ENCODE measurements around the gene GRIP1. TPM values are rescaled to one million over a fixed set of nuclear protein-coding genes. Genes with fewer than 3 reads are reported as not detected.

Gene GRIP1
- total RNA-seq, 1 donor from 2014 or later: 4.2 TPM

DNA sequence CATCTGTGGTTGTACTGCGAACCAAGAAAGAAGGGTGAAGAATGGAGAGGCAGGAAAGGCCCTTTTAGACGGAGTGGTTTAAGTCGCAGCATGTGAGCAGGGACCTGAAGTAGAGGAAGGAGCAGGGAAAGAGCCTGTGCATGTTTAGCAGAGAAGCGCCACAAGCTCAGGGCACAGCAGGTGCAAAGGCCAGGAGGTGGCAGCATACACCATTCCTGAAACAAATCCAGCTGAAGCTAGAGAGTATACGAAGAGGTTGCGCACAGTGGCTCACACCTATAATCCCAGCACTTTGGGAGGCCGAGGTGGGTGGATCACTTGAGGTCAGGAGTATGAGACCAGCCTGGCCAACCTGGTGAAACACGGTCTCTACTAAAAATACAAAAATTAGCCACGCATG lies 326.7 kb downstream of the GRIP1 start:
- DNase-seq (ENCODE audit: extremely low spot score in 2 of 2): no peak
- intact Hi-C loops (cut with DNase I): no loop called here
- Histone ChIP-seq H3K4me1 (no peaks in the 10 kb centered on the region), H3K36me3 (no peaks in the 10 kb centered on the region), H3K4me3 (no peak overlapping the region), H3K27me3 (no peaks in the 10 kb centered on the region), H3K27ac (no peak overlapping the region), H3K9me3 (no peaks in the 10 kb centered on the region)
- TF ChIP-seq POLR2AphosphoS5 (IDR thresholded peaks at IDR 0.05; ENCODE audit: insufficient read depth in 1 of 2, low read depth in 1 of 2) (no peak), POLR2A (IDR thresholded peaks at IDR 0.05) (no peak)
- TF ChIP-seq, protein P1, sequence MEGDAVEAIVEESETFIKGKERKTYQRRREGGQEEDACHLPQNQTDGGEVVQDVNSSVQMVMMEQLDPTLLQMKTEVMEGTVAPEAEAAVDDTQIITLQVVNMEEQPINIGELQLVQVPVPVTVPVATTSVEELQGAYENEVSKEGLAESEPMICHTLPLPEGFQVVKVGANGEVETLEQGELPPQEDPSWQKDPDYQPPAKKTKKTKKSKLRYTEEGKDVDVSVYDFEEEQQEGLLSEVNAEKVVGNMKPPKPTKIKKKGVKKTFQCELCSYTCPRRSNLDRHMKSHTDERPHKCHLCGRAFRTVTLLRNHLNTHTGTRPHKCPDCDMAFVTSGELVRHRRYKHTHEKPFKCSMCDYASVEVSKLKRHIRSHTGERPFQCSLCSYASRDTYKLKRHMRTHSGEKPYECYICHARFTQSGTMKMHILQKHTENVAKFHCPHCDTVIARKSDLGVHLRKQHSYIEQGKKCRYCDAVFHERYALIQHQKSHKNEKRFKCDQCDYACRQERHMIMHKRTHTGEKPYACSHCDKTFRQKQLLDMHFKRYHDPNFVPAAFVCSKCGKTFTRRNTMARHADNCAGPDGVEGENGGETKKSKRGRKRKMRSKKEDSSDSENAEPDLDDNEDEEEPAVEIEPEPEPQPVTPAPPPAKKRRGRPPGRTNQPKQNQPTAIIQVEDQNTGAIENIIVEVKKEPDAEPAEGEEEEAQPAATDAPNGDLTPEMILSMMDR (IDR thresholded peaks at IDR 0.05): no peak

DNA sequence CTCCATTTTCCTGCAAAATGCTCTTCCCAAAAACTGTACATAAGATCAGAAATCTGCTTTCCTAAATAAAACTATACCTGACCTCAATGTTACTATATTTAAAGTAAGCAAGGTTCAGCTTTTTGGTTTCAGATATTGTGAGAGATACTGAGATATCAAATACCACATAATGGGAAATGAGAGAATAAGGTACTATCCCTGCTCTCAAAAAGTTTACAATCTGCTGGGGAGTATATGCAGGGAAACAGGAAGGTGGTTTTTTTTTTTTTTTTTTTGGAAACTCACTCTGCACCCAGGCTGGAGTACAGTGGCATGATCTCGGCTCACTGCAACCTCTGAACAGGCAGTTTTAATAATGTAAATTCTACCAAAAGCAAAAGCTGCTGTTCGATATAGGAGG lies 327.6 kb downstream of the GRIP1 start:
- no peaks in the 10 kb centered on the region for H3K9me3 ChIP-seq
- intact Hi-C loops (cut with DNase I): no loop called here
- H3K4me3 ChIP-seq: no peak overlapping the region
- H3K4me1 ChIP-seq: no peaks in the 10 kb centered on the region
- H3K36me3 ChIP-seq: no peaks in the 10 kb centered on the region
- H3K27ac ChIP-seq: no peak overlapping the region
- no peak for DNase-seq (ENCODE audit: extremely low spot score in 2 of 2)
- TF ChIP-seq, protein P1 (IDR thresholded peaks at IDR 0.05): no peak
- no peaks in the 10 kb centered on the region for H3K27me3 ChIP-seq

DNA sequence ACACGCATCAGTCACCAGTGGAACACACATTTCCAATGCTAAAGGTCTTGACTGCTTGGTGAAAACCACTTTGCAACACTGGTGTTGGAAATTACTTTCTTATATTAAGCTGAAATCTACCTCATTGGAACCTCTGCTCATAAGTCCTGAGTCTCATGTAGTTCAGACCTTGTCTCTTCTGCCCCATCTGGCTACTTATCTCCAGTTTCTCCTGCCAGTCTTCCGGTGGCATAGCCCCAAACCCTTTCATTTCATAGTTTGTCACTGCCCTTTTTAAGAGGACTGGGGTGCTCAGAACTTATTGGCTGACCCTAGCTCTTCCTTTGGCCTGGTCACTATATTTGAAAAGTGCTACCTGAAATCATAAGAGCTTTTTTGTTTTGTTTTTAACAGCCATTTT lies 332.9 kb downstream of the GRIP1 start:
- Histone ChIP-seq H3K36me3 (peaks cover 0 to 18% of the 10 kb centered on the region in 2 donors), H3K27me3 (no peaks in the 10 kb centered on the region), H3K27ac (no peak overlapping the region), H3K4me1 (no peaks in the 10 kb centered on the region), H3K4me3 (no peak overlapping the region), H3K9me3 (no peaks in the 10 kb centered on the region)
- no peak for TF ChIP-seq POLR2A (IDR thresholded peaks at IDR 0.05)
- TF ChIP-seq POLR2AphosphoS5 (IDR thresholded peaks at IDR 0.05; ENCODE audit: insufficient read depth in 1 of 2, low read depth in 1 of 2): no peak
- TF ChIP-seq, protein P1 (IDR thresholded peaks at IDR 0.05): no peak
- intact Hi-C loops (cut with DNase I): no loop called here
- no peak for DNase-seq (ENCODE audit: extremely low spot score in 2 of 2)

DNA sequence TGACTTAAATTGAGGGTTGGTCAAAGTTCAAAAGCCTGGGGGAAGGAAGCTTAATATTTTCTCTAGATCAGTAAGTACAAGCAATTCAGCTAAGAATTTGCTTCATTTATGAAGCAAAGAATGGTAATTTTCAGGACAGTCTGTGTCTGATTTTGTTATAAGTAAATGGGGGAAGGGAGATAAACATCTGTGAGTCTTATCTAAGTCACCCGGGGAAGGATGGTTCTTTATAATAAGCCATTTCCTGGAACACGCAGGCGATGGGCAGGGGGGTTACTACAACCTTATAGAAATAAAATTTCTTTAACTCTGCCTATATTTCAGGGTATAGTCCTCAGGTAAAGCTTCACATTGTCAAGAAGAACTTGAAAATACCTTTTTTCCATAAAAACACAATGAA lies 333.7 kb downstream of the GRIP1 start:
- intact Hi-C loops (cut with DNase I): no loop called here
- no peak for DNase-seq (ENCODE audit: extremely low spot score in 2 of 2)
- Histone ChIP-seq H3K36me3 (peaks cover 0 to 24% of the 10 kb centered on the region in 2 donors), H3K9me3 (no peaks in the 10 kb centered on the region), H3K27ac (no peak overlapping the region), H3K27me3 (no peaks in the 10 kb centered on the region), H3K4me3 (no peak overlapping the region), H3K4me1 (no peaks in the 10 kb centered on the region)
- TF ChIP-seq POLR2AphosphoS5 (IDR thresholded peaks at IDR 0.05; ENCODE audit: insufficient read depth in 1 of 2, low read depth in 1 of 2) (no peak), POLR2A (IDR thresholded peaks at IDR 0.05) (no peak)
- TF ChIP-seq, protein P1 (IDR thresholded peaks at IDR 0.05): no peak

DNA sequence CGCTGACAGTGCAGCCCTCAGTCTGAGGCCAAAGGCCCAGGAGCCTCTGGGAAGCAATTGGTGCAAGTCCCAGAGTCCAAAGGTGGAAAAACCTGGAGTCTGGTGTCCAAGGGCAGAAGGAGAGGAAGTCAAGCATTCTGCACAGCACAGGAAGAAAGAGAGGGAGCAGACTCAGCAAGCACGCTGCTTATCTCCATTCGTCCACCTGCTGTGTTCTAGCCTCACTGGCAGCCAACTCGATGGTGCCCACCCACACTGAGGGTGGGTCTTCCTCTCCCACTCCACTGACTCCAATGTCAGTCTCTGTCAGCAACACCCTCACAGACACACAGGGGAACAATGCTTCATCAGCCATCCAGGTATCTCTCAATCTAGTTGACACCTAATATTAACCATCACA lies 337.8 kb downstream of the GRIP1 start:
- Histone ChIP-seq H3K36me3 (peaks cover 0 to 24% of the 10 kb centered on the region in 2 donors), H3K27me3 (no peaks in the 10 kb centered on the region), H3K4me1 (no peaks in the 10 kb centered on the region), H3K9me3 (no peaks in the 10 kb centered on the region), H3K4me3 (no peak overlapping the region), H3K27ac (no peak overlapping the region)
- DNase-seq (ENCODE audit: extremely low spot score in 2 of 2): no peak
- intact Hi-C loops (cut with DNase I): no loop called here
- TF ChIP-seq POLR2A (IDR thresholded peaks at IDR 0.05): no peak
- TF ChIP-seq, protein P1 (IDR thresholded peaks at IDR 0.05): no peak
- TF ChIP-seq POLR2AphosphoS5 (IDR thresholded peaks at IDR 0.05; ENCODE audit: insufficient read depth in 1 of 2, low read depth in 1 of 2): no peak

Data from vagina (tissue), 2 donors.